WI38 (cell line): ENCODE results near the gene SNAPC2.
"Not testable (repeated sequence)": the region's sequence is repeated elsewhere in the genome, so short reads cannot be mapped to it uniquely, and the experiment has no call there.

Experiments
- H3K4me3 ChIP-seq: 2 replicates; pipeline ENCODE4 v1.5.1; 2011; ENCODE audit warnings: low read depth, mild to moderate bottlenecking, control low read depth, low read length
- CTCF ChIP-seq: IDR thresholded peaks from 2 replicates; pipeline ENCODE4 v1.5.1; 2012; ENCODE audit warnings: low read depth, mild to moderate bottlenecking, control low read depth, low read length

Gene SNAPC2

DNA sequence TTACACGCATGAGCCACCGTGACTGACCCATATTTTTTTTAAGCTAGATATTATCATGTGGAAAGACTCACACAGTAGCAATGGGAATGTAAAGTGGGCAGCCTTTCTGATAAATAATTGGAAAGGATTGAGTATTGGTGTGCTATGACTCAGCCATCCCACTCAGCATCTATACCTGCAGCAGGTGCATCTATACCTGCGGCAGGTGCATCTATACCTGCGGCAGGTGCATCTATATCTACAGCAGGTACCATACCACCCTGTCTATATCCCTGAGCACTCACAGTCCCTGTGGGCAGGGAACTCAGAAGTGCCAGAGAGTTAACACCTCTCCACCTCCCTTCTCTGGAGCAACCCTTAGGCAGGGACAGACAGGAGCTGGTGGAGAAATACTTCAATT, 37.0 kb upstream of the SNAPC2 start:
- H3K4me3 ChIP-seq: no peak overlapping the region
- no peak for TF ChIP-seq CTCF

GRCh38 chr19:7883796-7884570, 36.2 kb upstream of the SNAPC2 start:
- TF ChIP-seq CTCF: no peak
- no peak overlapping the region for H3K4me3 ChIP-seq

GRCh38 chr19:7885818-7886217, 34.3 kb upstream of the SNAPC2 start:
- TF ChIP-seq CTCF: no peak
- H3K4me3 ChIP-seq: no peak overlapping the region

- TF ChIP-seq CTCF: no peak
- H3K4me3 ChIP-seq: peak overlapping the region; percentile 75; the same call in 1 of the 2 replicates
These were observed 32.6 kb upstream of the SNAPC2 start for GRCh38 chr19:7887408-7888144.

DNA sequence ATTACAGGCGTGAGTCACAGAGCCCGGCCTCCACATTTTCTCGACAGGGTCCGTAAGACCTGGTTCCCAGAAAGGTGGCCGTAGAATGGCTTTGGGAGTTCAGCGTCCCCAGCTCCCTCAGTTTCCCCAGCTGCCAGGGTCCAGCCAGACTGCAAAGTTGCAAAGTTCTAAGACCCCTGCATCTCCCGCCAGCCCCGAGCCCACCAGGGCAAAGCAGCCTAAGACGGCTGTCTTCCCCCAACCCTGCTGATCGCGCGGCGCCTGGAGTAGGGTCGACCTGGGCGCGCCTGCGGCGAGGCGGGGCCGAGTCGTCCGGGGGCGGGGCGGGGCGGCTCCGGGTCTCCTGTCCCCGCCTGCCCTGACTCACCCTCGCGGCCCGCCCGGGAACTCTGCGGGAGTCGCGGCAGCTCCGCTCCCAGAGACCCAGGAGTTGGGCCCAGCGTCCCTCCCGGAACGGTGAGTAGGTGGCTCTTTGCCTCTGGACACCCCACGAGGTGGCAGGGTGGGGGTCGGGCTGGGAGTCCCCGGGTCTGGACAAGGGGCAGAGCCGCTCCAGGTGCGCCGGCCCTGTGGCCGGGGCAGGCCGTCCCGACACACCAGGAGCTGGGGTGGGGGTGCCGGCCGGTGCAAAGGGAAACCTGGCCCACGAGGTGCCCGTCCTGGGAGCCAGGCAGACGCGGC, 31.9 kb upstream of the SNAPC2 start, which contains the start of gene LRRC8E:
Gene LRRC8E, plus strand, starts transcription at position 366 of the 681 bp plus-strand sequence. CDS start 7,094 bp downstream, outside the sequence.
- no peak for TF ChIP-seq CTCF
- peak within 1 kb of the TSS; percentile 75 for H3K4me3 ChIP-seq

DNA sequence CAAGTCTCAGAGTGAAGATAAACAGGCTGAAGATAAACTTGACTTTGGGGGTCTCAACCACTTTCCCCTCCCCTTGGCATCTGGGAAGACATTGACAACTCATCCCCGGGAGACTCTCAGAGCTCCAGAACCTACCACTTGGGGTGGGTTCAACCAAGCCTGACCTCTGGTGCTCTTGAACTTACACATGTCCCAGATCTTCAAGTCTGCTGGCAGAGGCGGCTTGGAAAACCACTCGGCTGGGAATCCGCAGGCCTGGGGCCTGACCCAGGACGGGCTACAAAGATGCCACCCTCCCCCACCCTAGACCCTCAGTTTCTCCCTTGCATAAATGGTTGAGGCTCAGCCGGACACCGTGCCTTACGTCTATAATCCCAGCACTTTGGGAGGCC, 31.3 kb upstream of the SNAPC2 start:
- TF ChIP-seq CTCF: no peak
- peak overlapping the region; percentile 75 for H3K4me3 ChIP-seq

- not testable (repeated sequence) for H3K4me3 ChIP-seq
These were observed 26.6 kb upstream of the SNAPC2 start for GRCh38 chr19:7893362-7894101.
